Glomerular visceral epithelial cell (primary cell): Measurements from ENCODE around the gene BOD1L2.

Experiments
- DNase-seq: peaks from one replicate; pipeline ENCODE4 v3.0.0-alpha.2; 2016; ENCODE audit errors: extremely low spot score

BOD1L2 gene

GRCh38 chr18:57150081-57150480 lies 3.2 kb downstream of the BOD1L2 start:
- no peak for DNase-seq

- no peak for DNase-seq
These were observed 3.9 kb downstream of the BOD1L2 start for GRCh38 chr18:57150828-57151227.

GRCh38 chr18:57154191-57154830 lies 7.4 kb downstream of the BOD1L2 start:
- DNase-seq: peak; percentile 8

DNA sequence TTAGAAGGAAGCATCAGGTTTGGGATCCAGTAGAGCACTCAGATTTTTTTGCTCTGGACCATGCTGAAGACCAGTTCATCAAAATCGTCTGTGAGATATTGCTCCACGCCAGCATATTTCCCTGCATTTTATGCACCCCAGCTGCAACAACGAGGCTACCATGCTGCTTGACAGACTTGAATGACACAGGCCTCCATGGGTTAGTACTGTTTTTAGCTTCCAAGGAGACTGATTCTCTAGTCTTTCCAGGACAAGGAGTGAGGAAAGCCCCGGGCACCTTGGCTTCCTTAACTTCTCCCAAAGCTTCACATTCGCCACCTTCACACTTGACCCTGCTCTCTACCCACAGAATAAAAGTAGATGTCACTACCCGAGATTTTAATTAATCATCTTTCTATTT lies 17.5 kb downstream of the BOD1L2 start:
- no peak for DNase-seq

DNA sequence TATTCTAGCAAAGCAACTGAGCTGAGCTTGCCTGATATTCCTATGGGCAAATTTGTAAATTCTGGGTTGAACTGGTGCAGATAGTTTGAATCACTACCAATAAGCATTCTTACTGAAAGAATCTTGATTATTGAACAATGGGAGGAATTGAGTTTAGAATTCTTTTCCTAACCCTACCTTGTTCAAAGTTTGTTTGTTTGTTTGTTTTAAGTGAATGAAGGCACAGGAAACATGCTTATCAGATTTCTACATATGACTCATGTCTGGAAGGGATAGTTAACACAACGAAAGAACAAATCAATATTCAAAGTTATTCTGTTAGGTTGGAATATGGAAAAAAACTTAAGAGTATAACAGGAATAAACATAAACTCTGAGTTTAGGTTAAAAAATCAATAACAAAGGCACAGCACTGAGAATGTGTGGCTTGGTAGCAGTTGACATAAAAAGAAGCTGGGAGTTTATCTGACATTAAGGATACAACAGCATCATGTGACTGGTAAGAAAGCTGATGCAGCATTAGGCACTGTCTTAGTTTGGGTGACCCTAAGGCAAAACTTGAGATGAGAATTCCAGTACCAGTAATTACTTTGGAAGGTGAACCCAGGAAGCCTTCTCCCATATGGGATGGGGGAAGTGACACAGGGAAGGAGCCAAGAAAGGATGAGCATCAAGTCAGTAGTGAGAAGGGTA lies 20.9 kb downstream of the BOD1L2 start:
- DNase-seq: no peak

- no peak for DNase-seq
These were observed 24.1 kb downstream of the BOD1L2 start for GRCh38 chr18:57171026-57171425.

GRCh38 chr18:57175532-57175931 lies 28.6 kb downstream of the BOD1L2 start:
- DNase-seq: no peak

DNA sequence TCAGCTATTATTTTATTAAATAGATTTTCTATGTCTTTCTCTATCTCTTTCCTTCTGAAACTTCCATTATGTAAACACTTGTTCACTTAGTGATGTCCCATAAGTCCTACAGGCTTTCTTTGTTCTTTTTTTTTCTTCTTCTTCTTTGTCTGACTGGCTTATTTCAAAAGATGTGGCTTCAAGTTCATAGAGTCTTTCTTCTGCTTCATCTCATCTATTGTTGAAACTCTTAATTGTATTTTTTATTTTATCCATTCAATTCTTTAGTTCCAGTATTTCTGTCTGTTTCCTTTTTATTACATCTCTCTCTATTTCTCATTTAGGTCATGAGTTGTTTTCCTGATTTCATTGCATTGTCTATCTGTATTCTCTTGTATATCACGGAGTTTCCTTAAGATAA lies 38.5 kb downstream of the BOD1L2 start:
- DNase-seq: no peak

- no peak for DNase-seq
These were observed 42.1 kb downstream of the BOD1L2 start for GRCh38 chr18:57188851-57189557.

GRCh38 chr18:57190026-57190425 lies 43.1 kb downstream of the BOD1L2 start:
- no peak for DNase-seq

DNA sequence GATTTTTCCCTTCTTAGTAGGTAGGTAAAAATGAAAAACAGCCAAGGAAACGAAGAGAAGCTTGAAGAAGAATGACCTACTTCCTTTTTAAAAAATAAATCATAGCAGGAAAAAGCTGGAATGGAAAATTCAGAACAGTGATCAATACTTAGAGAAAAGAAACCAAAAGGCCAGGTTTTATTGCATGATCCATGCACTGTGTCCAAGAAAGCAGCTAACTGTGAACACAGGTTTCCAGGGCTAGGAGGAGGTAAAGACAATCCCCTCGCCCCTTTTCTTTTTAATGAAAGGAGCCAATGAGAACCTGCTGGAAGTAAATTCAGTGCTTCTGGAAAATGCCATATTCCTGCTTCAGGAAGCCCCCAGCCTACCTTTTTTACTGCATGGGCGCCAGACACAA lies 47.2 kb downstream of the BOD1L2 start:
- DNase-seq: no peak

GRCh38 chr18:57194622-57195021 lies 47.7 kb downstream of the BOD1L2 start:
- no peak for DNase-seq

DNA sequence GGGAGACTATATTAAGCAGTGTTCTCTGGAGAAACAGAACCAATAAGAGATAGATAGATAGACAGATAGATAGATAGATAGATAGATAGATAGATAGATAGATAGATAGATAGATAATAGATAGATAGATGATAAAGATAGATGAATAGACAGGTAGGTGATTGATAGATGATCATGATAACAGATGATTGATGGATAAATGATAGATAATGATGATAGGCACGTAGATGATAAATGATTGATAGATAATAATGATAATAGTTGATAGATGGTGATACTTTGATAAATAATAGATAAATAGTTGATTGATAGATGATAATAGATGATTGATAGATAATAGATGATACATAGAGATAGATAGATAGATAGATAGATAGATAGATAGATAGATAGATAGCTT lies 48.5 kb downstream of the BOD1L2 start:
- no peak for DNase-seq

DNA sequence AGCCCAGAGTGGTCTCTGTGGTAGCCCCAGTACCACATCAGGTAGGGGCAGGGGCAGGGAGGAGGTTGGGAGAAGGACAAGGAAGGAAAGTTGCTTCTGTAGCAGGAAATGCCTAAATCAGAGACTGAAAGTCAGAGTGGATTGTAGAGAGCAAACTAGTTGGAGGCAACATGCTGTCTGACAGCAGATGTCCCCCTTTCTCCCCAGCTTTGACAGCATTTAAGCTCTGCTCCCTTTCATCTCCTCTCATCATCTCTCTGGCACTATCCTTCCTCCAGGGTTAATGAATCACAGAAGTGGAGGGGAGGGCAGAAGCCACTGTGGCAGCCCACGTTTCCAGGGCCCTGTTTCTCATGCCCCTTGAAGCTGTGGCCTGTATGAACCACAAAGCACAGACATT lies 50.4 kb downstream of the BOD1L2 start:
- DNase-seq: no peak

GRCh38 chr18:57198073-57198472 lies 51.2 kb downstream of the BOD1L2 start:
- DNase-seq: no peak
